GM13976 (cell line): ENCODE results near the gene CRMP1.

Source experiments
- DNase-seq: peaks from one replicate; pipeline ENCODE4 v3.0.0; 2012; ENCODE audit warnings: low spot score
- in situ Hi-C: fragments of 300-500 bp; cut with MboI; formaldehyde crosslinking; loops from one replicate; pipeline ENCODE4 v1.12.0; 2022; ENCODE audit warnings: low sequenced_read_pairs, mixed read lengths, inconsistent platforms; ENCODE audit not compliant: unreplicated experiment
- TF ChIP-seq, protein P1 (sequence below): IDR thresholded peaks from 2 replicates; pipeline ENCODE4 v1.5.1; 2012; ENCODE audit warnings: borderline replicate concordance, mild to moderate bottlenecking; ENCODE audit not compliant: insufficient read depth; ENCODE audit errors: extremely low read depth, missing control alignments, control extremely low read depth

CRMP1 gene

GRCh38 chr4:5822619-5823018 lies 70.3 kb downstream of the CRMP1 start:
- in situ Hi-C loops: no loop called here
- TF ChIP-seq, protein P1, sequence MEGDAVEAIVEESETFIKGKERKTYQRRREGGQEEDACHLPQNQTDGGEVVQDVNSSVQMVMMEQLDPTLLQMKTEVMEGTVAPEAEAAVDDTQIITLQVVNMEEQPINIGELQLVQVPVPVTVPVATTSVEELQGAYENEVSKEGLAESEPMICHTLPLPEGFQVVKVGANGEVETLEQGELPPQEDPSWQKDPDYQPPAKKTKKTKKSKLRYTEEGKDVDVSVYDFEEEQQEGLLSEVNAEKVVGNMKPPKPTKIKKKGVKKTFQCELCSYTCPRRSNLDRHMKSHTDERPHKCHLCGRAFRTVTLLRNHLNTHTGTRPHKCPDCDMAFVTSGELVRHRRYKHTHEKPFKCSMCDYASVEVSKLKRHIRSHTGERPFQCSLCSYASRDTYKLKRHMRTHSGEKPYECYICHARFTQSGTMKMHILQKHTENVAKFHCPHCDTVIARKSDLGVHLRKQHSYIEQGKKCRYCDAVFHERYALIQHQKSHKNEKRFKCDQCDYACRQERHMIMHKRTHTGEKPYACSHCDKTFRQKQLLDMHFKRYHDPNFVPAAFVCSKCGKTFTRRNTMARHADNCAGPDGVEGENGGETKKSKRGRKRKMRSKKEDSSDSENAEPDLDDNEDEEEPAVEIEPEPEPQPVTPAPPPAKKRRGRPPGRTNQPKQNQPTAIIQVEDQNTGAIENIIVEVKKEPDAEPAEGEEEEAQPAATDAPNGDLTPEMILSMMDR: no peak
- DNase-seq: no peak

- no peak for DNase-seq
- in situ Hi-C loops: no loop called here
- TF ChIP-seq, protein P1: peak; percentile 23
Observed at GRCh38 chr4:5821665-5822358, 71.1 kb downstream of the CRMP1 start.

- DNase-seq: no peak
- in situ Hi-C loops: no loop called here
- TF ChIP-seq, protein P1: no peak
Observed at GRCh38 chr4:5816851-5817375, 76.0 kb downstream of the CRMP1 start.

DNA sequence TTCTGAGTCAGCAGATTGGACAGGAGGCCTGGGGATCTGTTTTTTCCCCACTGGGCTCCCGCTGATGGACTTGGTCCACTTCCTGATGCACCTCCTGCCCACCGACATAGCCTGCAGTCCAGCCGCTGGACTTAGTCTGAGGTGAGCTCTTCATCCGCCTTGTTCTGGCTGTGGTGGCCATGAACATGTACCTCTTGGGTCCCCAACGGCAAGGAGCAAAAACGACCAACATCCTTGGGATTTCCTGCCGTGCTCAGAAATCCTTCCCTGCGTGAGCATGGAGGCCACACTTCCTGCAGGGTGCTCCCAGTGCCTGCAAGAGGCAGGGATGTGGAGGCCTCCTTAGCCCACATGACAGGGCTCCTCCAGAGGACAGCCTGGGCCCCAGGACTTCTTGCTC lies 76.8 kb downstream of the CRMP1 start:
- no peak for DNase-seq
- in situ Hi-C loops: no loop called here
- TF ChIP-seq, protein P1: no peak

GRCh38 chr4:5815641-5816040 lies 77.2 kb downstream of the CRMP1 start:
- TF ChIP-seq, protein P1: no peak
- in situ Hi-C loops: no loop called here
- no peak for DNase-seq

DNA sequence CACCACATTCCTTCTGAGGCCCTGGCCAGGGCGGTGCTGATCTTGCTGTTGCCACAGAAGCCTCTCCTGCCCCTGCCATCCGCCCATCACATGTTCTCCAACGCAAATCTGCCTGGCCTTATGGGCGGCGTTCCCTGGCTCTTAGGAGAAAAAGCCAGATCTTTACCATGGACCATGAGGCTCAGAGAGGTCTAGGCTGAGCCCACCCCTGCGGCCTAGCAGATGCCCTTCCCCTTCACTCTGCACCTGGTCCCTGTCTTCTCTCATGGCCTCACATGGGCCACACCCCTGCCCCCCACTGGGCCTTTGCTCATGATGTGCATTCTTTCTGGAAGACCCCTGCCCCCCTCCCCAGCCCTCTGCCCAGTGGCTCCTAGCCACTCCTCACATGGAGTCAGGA lies 78.5 kb downstream of the CRMP1 start:
- no peak for DNase-seq
- in situ Hi-C loops: no loop called here
- TF ChIP-seq, protein P1: no peak
